ENCODE results near the gene METTL3.
A peak's percentile ranks its signal among the peaks of the same experiment; 100 is the strongest.

METTL3 gene

GRCh38 chr14:21526672-21527317, 15.7 kb upstream of the METTL3 start:
- DNase-seq, result peak; percentile 35 to 45

- DNase-seq, result peak; percentile 89 to 94
These were observed 15.0 kb upstream of the METTL3 start, which contains the start of gene SALL2 for GRCh38 chr14:21525962-21526671. Gene SALL2 (minus strand): TSS chr14:21526346. CDS start chr14:21526127, 219 bp downstream.

GRCh38 chr14:21525571-21525961, 14.4 kb upstream of the METTL3 start:
- peak in 1 of 2 experiments; percentile 42 for DNase-seq

- no peak for DNase-seq
These were observed 13.7 kb upstream of the METTL3 start for GRCh38 chr14:21524575-21525490.

GRCh38 chr14:21523203-21523602, 12.1 kb upstream of the METTL3 start:
- DNase-seq, result no peak

GRCh38 chr14:21521501-21521900, 10.4 kb upstream of the METTL3 start:
- no peak for DNase-seq

GRCh38 chr14:21520767-21521166, 9.6 kb upstream of the METTL3 start:
- DNase-seq, result no peak

GRCh38 chr14:21518725-21519124, 7.6 kb upstream of the METTL3 start:
- DNase-seq, result no peak

GRCh38 chr14:21514341-21514740, 3.2 kb upstream of the METTL3 start:
- no peak for DNase-seq

- no peak for DNase-seq
These were observed 1.6 kb downstream of the METTL3 start for GRCh38 chr14:21509432-21510143.

GRCh38 chr14:21506557-21506956, 4.6 kb downstream of the METTL3 start:
- DNase-seq, result no peak

- DNase-seq, result no peak
These were observed 6.1 kb downstream of the METTL3 start for GRCh38 chr14:21505012-21505553.

- no peak for DNase-seq
These were observed 7.8 kb downstream of the METTL3 start for GRCh38 chr14:21503376-21503775.

GRCh38 chr14:21501568-21501967, 9.6 kb downstream of the METTL3 start:
- no peak for DNase-seq

- DNase-seq, result peak; percentile 58 to 67
These were observed 12.3 kb downstream of the METTL3 start for GRCh38 chr14:21498540-21499526.

GRCh38 chr14:21496453-21496852, 14.7 kb downstream of the METTL3 start:
- no peak for DNase-seq

GRCh38 chr14:21494902-21495762, 16.0 kb downstream of the METTL3 start:
- no peak for DNase-seq

- DNase-seq, result no peak
These were observed 24.5 kb downstream of the METTL3 start for GRCh38 chr14:21486640-21487087.

GRCh38 chr14:21476925-21477681, 34.0 kb downstream of the METTL3 start, which contains the start of the genes RAB2B and TOX4:
Gene RAB2B (minus strand): TSS chr14:21476959. CDS start chr14:21476872, 87 bp downstream.
Gene TOX4 (plus strand): TSS chr14:21477195. CDS start chr14:21477279, 84 bp downstream.
- peak; percentile 99 to 100 for DNase-seq
